SKM-1 (cell line): Measurements from ENCODE around the gene SLC25A26.
"Not testable (repeated sequence)": the region's sequence is repeated elsewhere in the genome, so short reads cannot be mapped to it uniquely, and the experiment has no call there.

Experiments used
- DNase-seq: peaks from one replicate; lab custom pipeline; 2025; ENCODE audit not compliant: unreplicated experiment; lab: John Stamatoyannopoulos, UW

SLC25A26 gene

DNA sequence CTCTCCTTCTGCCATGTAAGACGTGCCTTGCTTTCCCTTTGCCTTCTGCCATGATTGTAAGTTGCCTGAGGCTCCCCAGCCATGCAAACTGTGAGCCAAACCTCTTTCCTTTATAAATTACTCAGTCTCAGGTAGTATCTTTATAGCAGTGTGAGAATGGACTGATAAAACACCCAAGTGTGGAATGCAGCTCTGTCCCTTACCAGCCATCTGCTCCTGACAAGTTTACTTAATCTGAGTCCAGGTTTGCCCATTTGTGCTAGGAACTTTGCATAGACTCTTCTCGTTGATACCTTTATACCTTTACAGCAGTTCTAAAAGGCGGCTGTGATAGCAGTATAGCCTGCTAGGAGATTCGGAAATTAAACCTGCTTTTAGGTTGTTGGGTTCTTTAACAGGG is 48.1 kb downstream of the SLC25A26 start:
- no peak for DNase-seq

DNA sequence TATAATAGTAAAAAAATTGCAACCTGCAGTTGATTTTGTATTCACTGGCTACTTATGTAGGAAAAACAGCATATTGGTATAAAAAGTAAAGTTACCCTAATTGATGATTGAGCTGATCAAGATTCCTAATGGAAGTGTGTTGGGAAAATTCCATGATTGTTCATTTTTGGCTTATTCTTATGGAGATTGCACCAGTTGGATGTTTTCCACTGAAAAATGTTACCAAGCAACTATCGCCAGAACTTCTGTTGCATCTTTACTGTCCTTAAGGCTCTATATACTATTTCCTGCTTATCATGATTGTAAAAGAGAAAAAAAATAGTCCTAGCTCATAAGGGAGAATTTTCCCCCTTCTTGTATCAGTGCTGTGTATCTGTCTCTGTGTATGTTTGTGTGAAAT is 48.6 kb downstream of the SLC25A26 start:
- no peak for DNase-seq

DNA sequence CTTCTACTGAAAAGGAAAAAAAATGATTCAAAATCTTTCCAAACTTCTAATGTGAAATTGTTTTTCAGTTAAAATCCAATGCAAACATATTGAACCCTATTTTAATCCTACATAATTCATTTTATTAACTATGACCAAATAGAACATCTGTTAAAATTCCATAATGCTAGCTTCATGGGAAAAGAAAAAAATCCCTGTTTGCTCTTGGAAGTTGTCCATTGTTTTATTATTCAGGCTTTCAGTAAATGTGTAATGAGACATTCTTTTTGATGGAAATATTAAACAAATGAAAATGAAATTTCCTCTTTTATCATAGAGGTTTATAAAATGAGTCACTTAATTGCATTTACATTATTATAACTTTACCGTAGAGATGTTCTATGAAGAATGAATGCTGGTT is 49.5 kb downstream of the SLC25A26 start:
- DNase-seq, result no peak

DNA sequence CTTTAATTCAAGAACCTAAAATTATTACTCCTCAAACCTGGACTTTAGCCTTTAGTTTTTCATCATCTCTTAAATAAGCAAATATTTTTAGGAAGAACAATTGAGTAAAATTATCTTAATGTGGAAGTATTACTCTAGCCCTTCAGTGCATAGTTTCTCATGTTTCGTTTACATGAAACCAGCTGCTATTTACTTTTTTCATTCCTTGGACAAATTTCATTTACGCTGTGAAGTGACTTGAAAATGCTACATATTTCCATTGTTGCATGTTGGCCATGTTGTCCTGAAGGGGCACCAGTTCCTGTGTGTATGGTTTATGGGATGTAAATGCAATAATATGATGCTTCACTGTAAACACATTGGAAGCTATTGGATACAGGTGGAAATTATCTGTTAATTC is 49.9 kb downstream of the SLC25A26 start:
- no peak for DNase-seq

DNA sequence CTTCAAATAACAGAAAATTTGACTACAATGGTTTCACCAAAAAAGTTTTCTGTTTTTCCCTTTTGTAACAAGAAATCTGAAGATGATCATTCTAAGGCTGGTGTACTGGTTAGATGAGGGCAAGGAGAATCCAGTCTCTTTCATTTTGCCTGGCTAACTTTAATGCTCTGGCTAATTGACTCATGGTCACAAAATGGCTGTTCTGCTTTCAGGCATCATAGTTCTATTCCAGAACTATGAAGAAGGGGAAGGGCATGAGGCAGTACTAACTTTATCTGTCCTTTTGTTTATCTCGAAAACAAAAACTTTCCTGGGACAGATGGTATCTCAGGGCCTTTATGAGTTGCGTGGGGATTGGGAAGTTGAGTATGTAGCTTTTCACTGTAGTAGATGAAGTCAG is 50.4 kb downstream of the SLC25A26 start:
- no peak for DNase-seq

DNA sequence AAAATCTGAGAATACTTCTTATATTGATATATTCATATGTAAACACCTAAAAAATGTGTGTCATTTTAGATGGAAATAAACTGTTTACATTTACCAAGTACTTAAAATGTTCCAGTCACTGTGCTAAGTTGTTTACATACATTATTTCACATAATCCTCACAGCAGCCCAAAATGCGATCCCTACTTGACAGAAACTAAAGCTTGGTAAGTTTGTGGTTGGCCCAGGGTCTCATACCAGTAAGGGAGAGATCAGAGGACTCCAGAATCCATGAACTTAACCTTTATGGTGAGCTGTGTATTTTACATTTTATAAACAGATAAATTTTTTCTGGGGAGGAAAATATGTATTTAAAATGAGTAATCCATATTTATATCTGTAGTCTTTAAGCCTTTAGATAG is 51.2 kb downstream of the SLC25A26 start:
- DNase-seq, result no peak

DNA sequence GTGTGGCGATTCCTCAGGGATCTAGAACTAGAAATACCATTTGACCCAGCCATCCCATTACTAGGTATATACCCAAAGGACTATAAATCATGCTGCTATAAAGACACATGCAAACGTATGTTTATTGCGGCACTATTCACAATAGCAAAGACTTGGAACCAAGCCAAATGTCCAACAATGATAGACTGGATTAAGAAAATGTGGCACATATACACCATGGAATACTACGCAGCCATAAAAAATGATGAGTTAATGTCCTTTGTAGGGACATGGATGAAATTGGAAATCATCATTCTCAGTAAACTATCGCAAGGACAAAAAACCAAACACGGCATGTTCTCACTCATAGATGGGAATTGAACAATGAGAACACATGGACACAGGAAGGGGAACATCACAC is 54.0 kb downstream of the SLC25A26 start:
- not testable (repeated sequence) for DNase-seq

DNA sequence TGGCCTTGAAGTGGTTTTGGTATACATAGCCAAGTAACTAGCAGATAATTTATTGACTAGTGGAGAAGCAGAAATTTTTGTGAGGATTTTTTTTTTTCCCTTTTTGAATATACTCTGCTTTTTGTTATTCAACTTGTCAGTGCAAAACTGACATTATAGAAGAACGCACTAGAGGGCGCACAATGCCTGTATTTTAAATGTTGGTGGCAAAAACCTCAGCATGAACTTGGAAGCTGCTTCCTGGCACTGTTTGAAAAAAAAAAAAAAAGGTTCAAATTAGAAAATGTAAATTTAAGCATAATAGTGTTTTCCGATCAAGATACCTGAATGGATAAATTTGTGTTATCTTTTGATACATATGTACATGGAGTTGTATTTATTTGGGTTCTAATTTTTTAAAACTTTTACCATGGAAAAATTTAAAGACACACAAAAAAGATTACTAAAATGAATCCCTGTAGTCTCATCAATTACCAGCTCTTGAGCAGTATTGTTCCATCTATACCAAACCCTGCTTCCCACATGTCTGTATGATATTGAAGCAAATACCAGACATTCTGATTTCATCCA is 56.0 kb downstream of the SLC25A26 start:
- DNase-seq, result peak; percentile 21

DNA sequence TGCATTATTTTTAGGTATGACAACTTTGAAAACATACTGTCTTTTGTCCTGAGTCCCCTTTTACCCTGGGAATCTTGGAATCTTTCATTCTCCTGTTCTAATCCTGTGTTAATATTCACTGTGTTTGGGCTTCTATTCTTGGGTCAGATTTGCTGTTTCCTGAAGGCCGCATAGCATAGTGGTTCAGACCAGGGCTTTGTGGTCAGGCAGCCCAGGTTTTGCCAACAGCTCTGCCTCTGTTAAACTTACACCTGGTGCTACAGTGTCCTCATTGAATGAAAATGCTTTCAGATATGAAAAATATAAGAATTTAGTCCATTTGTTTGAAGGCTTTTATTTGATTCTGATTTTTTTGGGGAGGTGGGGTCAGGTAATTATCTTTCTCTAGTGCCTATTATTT is 58.4 kb downstream of the SLC25A26 start:
- no peak for DNase-seq

DNA sequence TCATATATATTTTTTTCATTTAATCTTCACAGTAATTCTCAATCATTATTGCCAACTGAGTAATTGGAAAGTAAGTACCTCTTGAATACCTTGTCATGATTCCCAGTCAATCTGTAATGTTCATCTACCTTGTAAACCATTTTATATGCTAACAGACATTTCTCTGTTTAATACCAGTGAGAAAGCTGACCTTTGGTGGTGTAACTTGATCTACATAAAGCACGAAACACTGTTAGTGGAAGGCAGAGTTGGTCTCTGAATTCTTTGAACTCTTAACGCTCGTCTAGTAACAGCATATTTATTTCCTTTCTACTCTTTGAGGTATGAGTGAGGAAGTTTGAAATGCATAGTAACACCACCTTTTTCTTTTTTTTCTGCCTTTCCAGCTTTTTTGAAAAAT is 59.5 kb downstream of the SLC25A26 start:
- DNase-seq, result no peak

DNA sequence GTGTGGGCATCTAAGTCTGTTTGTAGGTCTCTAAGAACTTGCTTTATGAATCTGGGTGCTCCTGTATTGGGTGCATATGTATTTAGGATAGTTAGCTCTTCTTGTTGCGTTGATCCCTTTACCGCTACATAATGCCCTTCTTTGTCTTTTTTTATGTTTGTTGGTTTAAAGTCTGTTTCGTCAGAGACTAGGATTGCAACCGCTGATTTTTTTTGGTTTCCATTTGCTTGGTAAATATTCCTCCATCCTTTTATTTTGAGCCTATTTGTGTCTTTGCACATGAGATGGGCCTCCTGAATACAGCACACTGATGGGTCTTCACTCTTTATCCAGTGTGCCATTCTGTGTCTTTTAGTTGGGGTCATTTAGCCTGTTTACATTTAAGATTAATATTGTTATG is 71.1 kb downstream of the SLC25A26 start:
- not testable (repeated sequence) for DNase-seq

DNA sequence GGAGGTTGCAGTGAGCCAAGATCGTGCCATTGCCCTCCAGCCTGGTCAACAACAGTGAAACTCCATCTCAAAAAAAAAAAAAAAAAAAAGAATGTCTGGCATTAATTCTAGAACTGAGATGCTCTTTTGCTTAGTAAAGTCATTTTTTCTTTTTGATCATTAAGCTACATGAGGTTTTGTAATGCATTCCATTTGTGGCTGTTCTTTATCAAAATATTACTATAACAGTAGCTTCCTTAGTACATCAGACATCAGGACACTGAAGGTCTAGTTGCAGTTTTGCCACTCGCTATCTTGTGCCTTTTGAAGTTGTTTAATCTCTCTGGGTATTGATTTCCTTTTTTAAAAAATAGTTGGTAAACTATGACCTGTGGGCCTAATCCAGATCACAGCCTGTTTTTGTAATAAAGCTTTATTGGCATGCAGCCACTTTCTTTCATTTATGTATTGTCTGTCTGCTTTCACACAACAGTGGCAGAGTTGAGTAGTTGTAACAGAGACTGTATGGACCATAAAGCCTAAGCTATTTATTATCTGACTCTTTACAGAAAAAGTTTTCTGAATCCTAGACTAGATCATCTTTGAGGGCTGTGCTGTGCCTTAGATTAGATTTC is 76.6 kb downstream of the SLC25A26 start:
- no peak for DNase-seq

DNA sequence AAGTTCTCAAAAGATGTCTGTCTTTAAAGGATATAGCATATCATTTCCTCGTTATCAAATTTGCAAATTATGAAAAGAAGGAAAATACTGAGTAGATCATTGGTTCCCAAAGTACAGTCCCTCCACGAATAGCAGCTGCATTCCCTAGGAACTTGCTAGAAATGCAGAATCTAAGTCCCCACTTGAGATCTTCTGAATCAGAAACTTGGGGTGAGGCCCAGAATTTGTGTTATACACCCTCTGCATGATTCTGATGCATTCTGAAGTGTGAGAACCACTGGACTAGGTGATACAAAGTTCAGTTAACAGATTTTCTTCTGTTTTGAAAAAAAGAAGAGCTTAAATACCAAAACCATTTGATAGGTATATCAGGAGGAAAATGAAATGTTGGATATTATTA is 77.1 kb downstream of the SLC25A26 start:
- DNase-seq, result no peak

DNA sequence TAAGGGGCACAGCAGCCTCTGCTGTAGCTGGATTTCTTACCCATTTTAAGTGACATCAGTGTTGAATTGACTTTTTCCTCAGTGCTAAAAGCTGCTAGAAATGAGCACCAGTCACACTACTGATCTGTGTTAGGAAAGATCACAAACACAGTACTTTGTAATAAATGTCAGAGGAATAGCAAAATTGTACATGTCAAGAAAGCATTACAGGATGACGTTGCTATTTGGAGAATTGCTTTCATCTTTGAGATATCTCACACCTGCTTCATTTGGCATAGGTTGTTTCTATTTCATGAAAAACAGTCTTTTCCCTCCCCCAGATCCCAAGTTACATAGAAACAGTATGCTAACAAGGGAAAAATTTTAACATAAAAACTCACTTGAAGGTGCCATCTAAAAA is 77.8 kb downstream of the SLC25A26 start:
- no peak for DNase-seq

DNA sequence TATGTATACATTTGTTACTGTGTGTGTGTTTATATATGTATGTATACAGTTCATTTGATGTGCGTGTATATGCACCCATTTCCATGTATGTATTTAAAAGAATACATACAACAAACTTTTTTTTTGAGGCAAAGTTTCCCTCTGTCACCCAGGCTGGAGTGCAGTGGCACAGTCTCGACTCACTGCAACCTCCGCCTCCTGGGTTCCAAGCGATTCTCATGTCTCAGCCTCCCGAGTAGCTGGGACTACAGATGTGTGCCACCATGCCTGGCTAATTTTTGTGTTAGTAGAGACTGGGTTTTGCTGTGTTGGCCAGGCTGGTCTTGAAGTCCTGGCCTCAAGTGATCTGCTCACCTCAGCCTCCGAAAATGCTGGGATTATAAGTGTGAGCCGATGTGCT is 78.3 kb downstream of the SLC25A26 start:
- not testable (repeated sequence) for DNase-seq

DNA sequence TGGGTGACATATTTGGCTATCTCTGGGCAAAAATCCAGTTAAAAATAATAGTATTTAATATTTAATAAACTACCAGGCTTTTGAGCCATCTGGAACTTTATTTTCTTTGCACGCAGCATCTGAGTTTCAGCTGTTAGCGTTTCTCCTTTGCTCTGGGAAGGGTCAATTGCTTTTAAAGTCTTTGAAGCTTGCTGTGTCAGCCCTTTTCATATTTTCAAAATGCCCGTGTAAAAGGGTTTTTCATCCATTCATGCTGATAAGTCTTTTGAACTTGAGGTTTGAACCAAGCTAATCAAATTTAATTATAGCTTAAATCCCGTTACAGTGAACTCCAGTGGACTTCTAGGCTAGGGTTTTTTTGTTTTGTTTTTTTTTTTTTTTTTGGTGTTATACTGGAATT is 79.1 kb downstream of the SLC25A26 start:
- DNase-seq, result no peak

DNA sequence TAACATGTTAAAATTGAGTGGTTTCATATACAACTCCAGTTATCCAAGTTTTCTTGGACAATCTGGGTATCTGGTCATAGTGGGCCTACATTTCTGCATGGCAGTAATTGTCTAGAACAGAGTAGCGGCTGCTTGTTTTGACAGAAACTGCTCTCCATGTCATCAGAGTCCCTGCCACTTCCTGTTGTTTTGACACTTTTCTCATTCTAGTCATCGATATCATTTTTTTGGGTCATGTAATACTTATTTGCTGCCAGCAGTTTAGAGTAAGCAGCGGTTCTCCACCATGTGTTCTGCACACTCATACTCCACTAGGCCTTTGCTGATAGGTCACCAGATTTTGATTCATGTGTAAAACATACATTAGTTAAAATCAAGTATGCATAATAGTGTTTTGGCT is 81.5 kb downstream of the SLC25A26 start:
- DNase-seq, result no peak

DNA sequence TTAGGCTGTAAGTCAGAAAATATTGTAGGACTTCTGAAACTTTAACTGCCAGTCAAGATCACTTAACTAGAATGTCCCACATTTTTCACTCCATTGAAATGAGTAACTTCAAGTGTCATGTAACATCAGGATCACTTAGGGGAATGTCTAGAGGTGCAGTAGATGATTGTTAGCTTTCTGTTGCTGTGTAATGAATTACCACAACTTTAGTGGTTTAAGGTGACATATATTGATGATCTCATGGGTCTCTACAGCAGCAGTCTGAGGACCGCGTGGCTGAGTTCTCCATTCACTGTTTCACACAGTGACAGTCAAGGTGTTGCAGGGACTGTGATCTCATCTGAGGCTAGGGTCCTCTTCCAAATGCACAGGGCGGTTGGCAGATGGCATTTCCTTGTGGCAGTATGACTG is 82.7 kb downstream of the SLC25A26 start:
- DNase-seq, result no peak

DNA sequence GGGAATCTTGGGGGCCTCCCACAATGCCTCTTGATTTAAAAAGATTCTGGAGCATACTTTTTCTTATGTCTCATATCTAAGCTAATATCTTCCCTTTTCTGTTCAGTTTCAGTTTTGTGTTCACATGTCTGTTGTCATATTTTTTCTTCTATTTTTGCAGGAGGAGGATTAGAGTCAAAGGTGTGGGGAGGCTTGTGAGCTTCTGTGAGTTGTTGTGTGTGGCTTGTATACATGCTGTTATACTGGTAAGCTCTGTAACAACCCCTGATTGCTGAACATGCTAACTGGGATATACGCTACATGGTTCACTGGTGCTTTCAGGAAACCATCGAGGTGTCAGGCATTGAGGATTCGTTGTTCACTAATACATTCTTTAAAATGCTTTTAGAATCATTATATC is 83.5 kb downstream of the SLC25A26 start:
- no peak for DNase-seq

DNA sequence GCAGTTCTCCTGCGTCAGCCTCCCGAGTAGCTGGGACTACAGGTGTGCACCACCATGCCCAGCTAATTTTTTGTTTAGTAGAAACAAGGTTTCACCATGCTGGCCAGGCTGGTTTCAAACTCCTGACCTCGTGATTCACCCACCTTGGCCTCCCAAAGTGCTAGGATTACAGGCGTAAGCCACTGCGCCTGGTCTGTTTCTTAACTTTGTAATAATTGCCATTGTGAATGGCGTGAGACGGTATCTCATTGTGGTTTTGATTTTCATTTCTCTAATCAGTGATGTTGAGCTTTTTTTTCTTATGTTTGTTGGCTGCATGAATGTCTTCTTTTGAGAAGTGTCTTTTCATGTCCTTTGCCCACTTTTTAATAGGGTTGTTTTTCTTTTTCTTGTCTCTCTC is 85.3 kb downstream of the SLC25A26 start:
- not testable (repeated sequence) for DNase-seq

DNA sequence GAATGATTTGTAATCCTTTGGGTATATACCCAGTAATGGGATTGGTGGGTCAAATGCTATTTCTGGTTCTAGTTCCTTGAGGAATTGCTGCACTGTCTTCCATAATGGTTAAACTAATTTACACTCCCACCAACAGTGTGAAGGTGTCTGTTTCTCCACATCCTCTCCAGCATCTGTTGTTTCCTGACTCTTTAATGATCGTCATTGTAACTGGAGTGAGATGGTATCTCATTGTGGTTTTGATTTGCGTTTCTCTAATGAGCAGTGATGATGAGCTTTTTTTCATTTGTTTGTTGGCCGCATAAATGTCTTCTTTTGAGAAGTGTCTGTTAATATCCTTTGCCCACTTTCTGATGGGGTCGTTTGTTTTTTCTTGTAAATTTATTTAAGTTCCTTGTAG is 86.2 kb downstream of the SLC25A26 start:
- not testable (repeated sequence) for DNase-seq

DNA sequence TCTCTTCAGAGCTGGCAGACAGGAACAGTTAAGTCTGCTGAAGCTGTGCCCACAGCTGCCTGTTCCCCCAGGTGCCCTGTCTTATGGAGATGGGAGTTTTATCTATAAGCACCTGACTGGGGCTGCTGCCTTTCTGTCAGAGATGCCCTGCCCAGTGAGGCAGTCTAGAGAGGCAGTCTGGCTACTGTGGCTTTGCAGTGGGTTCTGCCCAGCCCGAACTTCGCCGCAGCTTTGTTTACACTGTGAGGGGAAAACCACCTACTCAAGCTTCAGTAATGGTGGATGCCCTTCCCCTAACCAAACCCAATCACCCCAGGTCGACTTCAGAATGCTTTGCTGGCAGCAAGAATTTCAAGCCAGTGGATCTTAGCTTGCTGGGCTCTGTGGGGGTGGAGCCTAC is 91.2 kb downstream of the SLC25A26 start:
- no peak for DNase-seq

DNA sequence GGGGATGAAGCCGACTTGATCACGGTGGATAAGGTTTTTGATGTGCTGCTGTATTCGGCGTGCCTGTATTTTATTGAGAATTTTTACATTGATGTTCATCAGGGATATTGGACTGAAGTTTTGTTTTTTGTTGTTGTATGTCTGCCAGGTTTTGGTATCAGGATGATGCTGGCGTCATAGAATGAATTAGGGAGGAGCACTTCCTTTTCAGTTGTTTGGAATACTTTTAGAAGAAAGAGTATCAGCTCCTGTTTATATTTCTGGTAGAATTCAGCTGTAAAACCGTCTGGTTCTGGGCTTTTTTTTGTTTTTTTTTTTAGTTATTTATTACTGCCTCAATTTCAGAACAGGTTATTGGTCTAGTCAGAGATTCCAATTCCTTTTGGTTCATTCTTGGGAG is 93.7 kb downstream of the SLC25A26 start:
- DNase-seq, result no peak
